ENCODE measurements around the gene WDR72.
"Not testable (repeated sequence)": the region's sequence is repeated elsewhere in the genome, so short reads cannot be mapped to it uniquely, and the experiment has no call there.

WDR72 gene

GRCh38 chr15:53563627-53564026 lies 195.8 kb downstream of the WDR72 start:
- H3K9me3 ChIP-seq: no peaks in the 10 kb centered on the region
- DNase-seq (ENCODE audit: low spot score in 2 of 2): no peak

GRCh38 chr15:53559364-53560277 lies 199.8 kb downstream of the WDR72 start:
- Histone ChIP-seq H3K4me1 (no peaks in the 10 kb centered on the region), H3K9me3 (no peaks in the 10 kb centered on the region), H3K4me3 (no peak overlapping the region), H3K27me3 (ENCODE audit: low read depth) (no peaks in the 10 kb centered on the region; the same call in 1 of the 2 replicates), H3K36me3 (replicated peaks) (no peaks in the 10 kb centered on the region)
- no peak for DNase-seq (ENCODE audit: low spot score in 2 of 2)
- in situ Hi-C loops (cut with MboI; ENCODE audit: low sequenced_read_pairs): no loop called here

More at GRCh38 chr15:53563627-53564026, 195.8 kb downstream of the WDR72 start:
- Histone ChIP-seq H3K4me1 (no peaks in the 10 kb centered on the region), H3K4me3 (no peak overlapping the region), H3K36me3 (replicated peaks) (no peaks in the 10 kb centered on the region), H3K27me3 (ENCODE audit: low read depth) (no peaks in the 10 kb centered on the region; the same call in 1 of the 2 replicates)
- in situ Hi-C loops (cut with MboI; ENCODE audit: low sequenced_read_pairs): no loop called here

GRCh38 chr15:53558384-53558783 lies 201.1 kb downstream of the WDR72 start:
- H3K4me3 ChIP-seq: no peak overlapping the region
- no peaks in the 10 kb centered on the region; the same call in 1 of the 2 replicates for H3K27me3 ChIP-seq (ENCODE audit: low read depth)
- H3K9me3 ChIP-seq: no peaks in the 10 kb centered on the region
- in situ Hi-C loops (cut with MboI; ENCODE audit: low sequenced_read_pairs): no loop called here
- H3K36me3 ChIP-seq (replicated peaks): no peaks in the 10 kb centered on the region
- DNase-seq (ENCODE audit: low spot score in 2 of 2): no peak
- no peaks in the 10 kb centered on the region for H3K4me1 ChIP-seq

- no peak for DNase-seq (ENCODE audit: low spot score in 2 of 2)
- Histone ChIP-seq H3K9me3 (no peaks in the 10 kb centered on the region), H3K4me3 (no peak overlapping the region), H3K4me1 (no peaks in the 10 kb centered on the region), H3K27me3 (ENCODE audit: low read depth) (no peaks in the 10 kb centered on the region; the same call in 1 of the 2 replicates), H3K36me3 (replicated peaks) (no peaks in the 10 kb centered on the region)
- in situ Hi-C loops (cut with MboI; ENCODE audit: low sequenced_read_pairs): no loop called here
These were observed 204.2 kb downstream of the WDR72 start for GRCh38 chr15:53555226-53555625.

GRCh38 chr15:53549697-53550305 lies 209.7 kb downstream of the WDR72 start:
- no peak for DNase-seq (ENCODE audit: low spot score in 2 of 2)
- Histone ChIP-seq H3K27me3 (ENCODE audit: low read depth) (no peaks in the 10 kb centered on the region), H3K36me3 (replicated peaks) (no peaks in the 10 kb centered on the region), H3K4me1 (no peaks in the 10 kb centered on the region), H3K4me3 (no peak overlapping the region), H3K9me3 (no peaks in the 10 kb centered on the region)
- in situ Hi-C loops (cut with MboI; ENCODE audit: low sequenced_read_pairs): no loop called here

GRCh38 chr15:53548236-53548635 lies 211.2 kb downstream of the WDR72 start:
- no peak for DNase-seq (ENCODE audit: low spot score in 2 of 2)
- H3K4me3 ChIP-seq: no peak overlapping the region
- no peaks in the 10 kb centered on the region for H3K9me3 ChIP-seq
- no peaks in the 10 kb centered on the region for H3K4me1 ChIP-seq
- no peaks in the 10 kb centered on the region for H3K27me3 ChIP-seq (ENCODE audit: low read depth)
- in situ Hi-C loops (cut with MboI; ENCODE audit: low sequenced_read_pairs): no loop called here
- H3K36me3 ChIP-seq (replicated peaks): no peaks in the 10 kb centered on the region

- in situ Hi-C loops (cut with MboI; ENCODE audit: low sequenced_read_pairs); H3K27me3 ChIP-seq (ENCODE audit: low read depth); DNase-seq (ENCODE audit: low spot score in 2 of 2); H3K36me3 ChIP-seq (replicated peaks); H3K4me1 ChIP-seq; H3K4me3 ChIP-seq; H3K9me3 ChIP-seq: not testable (repeated sequence)
These were observed 218.7 kb downstream of the WDR72 start for GRCh38 chr15:53540626-53541300.

GRCh38 chr15:53539878-53540277 lies 219.6 kb downstream of the WDR72 start:
- Histone ChIP-seq H3K4me1 (no peaks in the 10 kb centered on the region), H3K36me3 (replicated peaks) (no peaks in the 10 kb centered on the region), H3K27me3 (ENCODE audit: low read depth) (no peaks in the 10 kb centered on the region), H3K9me3 (no peaks in the 10 kb centered on the region), H3K4me3 (no peak overlapping the region)
- in situ Hi-C loops (cut with MboI; ENCODE audit: low sequenced_read_pairs): no loop called here
- DNase-seq (ENCODE audit: low spot score in 2 of 2): no peak

GRCh38 chr15:53536479-53537120 lies 222.9 kb downstream of the WDR72 start:
- Histone ChIP-seq H3K9me3 (no peaks in the 10 kb centered on the region), H3K36me3 (replicated peaks) (no peaks in the 10 kb centered on the region), H3K4me1 (no peaks in the 10 kb centered on the region), H3K4me3 (no peak overlapping the region), H3K27me3 (ENCODE audit: low read depth) (no peaks in the 10 kb centered on the region)
- DNase-seq (ENCODE audit: low spot score in 2 of 2): no peak
- in situ Hi-C loops (cut with MboI; ENCODE audit: low sequenced_read_pairs): no loop called here

- in situ Hi-C loops (cut with MboI; ENCODE audit: low sequenced_read_pairs): no loop called here
- Histone ChIP-seq H3K4me3 (no peak overlapping the region), H3K4me1 (no peaks in the 10 kb centered on the region)
These were observed 223.6 kb downstream of the WDR72 start for GRCh38 chr15:53535886-53536285.

GRCh38 chr15:53534105-53534839 lies 225.2 kb downstream of the WDR72 start:
- Histone ChIP-seq H3K9me3 (no peaks in the 10 kb centered on the region), H3K4me1 (no peaks in the 10 kb centered on the region), H3K27me3 (ENCODE audit: low read depth) (no peaks in the 10 kb centered on the region), H3K4me3 (no peak overlapping the region), H3K36me3 (replicated peaks) (no peaks in the 10 kb centered on the region)
- in situ Hi-C loops (cut with MboI; ENCODE audit: low sequenced_read_pairs): no loop called here
- no peak for DNase-seq (ENCODE audit: low spot score in 2 of 2)

More at GRCh38 chr15:53535886-53536285, 223.6 kb downstream of the WDR72 start:
- Histone ChIP-seq H3K36me3 (replicated peaks) (no peaks in the 10 kb centered on the region), H3K27me3 (ENCODE audit: low read depth) (no peaks in the 10 kb centered on the region), H3K9me3 (no peaks in the 10 kb centered on the region)
- no peak for DNase-seq (ENCODE audit: low spot score in 2 of 2)

- no peaks in the 10 kb centered on the region for H3K9me3 ChIP-seq
- H3K36me3 ChIP-seq (replicated peaks): no peaks in the 10 kb centered on the region
- DNase-seq (ENCODE audit: low spot score in 2 of 2): no peak
- no peaks in the 10 kb centered on the region for H3K4me1 ChIP-seq
- in situ Hi-C loops (cut with MboI; ENCODE audit: low sequenced_read_pairs): no loop called here
- H3K27me3 ChIP-seq (ENCODE audit: low read depth): no peaks in the 10 kb centered on the region
- H3K4me3 ChIP-seq: no peak overlapping the region
These were observed 228.7 kb downstream of the WDR72 start for GRCh38 chr15:53530761-53531160.

- no peak for DNase-seq (ENCODE audit: low spot score in 2 of 2)
- in situ Hi-C loops (cut with MboI; ENCODE audit: low sequenced_read_pairs): no loop called here
- no peaks in the 10 kb centered on the region for H3K36me3 ChIP-seq (replicated peaks)
- H3K27me3 ChIP-seq (ENCODE audit: low read depth): no peaks in the 10 kb centered on the region
- no peaks in the 10 kb centered on the region for H3K9me3 ChIP-seq
- H3K4me3 ChIP-seq: no peak overlapping the region
- no peaks in the 10 kb centered on the region for H3K4me1 ChIP-seq
These were observed 231.5 kb downstream of the WDR72 start for GRCh38 chr15:53527996-53528395.
